Measurements from ENCODE around the gene PIAS4.
A peak's percentile ranks its signal among the peaks of the same experiment; 100 is the strongest.

Gene PIAS4

GRCh38 chr19:4077800-4078684 lies 70.5 kb downstream of the PIAS4 start:
- no peak for DNase-seq (ENCODE audit: low read depth)
- no peak for TF ChIP-seq CTCF (IDR thresholded peaks at IDR 0.05; ENCODE audit: low read length, missing control alignments)

GRCh38 chr19:4080473-4080872 lies 72.9 kb downstream of the PIAS4 start:
- no peak overlapping the region for H3K4me3 ChIP-seq (replicated peaks; ENCODE audit: low read depth, low read length)
- DNase-seq (ENCODE audit: low read depth) = no peak
- no peak for TF ChIP-seq CTCF (IDR thresholded peaks at IDR 0.05; ENCODE audit: low read length, missing control alignments)

More at GRCh38 chr19:4077800-4078684, 70.5 kb downstream of the PIAS4 start:
- H3K4me3 ChIP-seq (replicated peaks; ENCODE audit: low read depth, low read length) = peak overlapping the region; percentile 49

- no peak overlapping the region for H3K4me3 ChIP-seq (replicated peaks; ENCODE audit: low read depth, low read length)
- DNase-seq (ENCODE audit: low read depth) = no peak
- no peak for TF ChIP-seq CTCF (IDR thresholded peaks at IDR 0.05; ENCODE audit: low read length, missing control alignments)
These were observed 74.0 kb downstream of the PIAS4 start for GRCh38 chr19:4081441-4082129.

GRCh38 chr19:4082172-4082571 lies 74.6 kb downstream of the PIAS4 start:
- DNase-seq (ENCODE audit: low read depth) = no peak

GRCh38 chr19:4083677-4084546 lies 76.4 kb downstream of the PIAS4 start:
- TF ChIP-seq CTCF (IDR thresholded peaks at IDR 0.05; ENCODE audit: low read length, missing control alignments) = no peak
- H3K4me3 ChIP-seq (replicated peaks; ENCODE audit: low read depth, low read length) = no peak overlapping the region
- no peak for DNase-seq (ENCODE audit: low read depth)

More at GRCh38 chr19:4082172-4082571, 74.6 kb downstream of the PIAS4 start:
- TF ChIP-seq CTCF (IDR thresholded peaks at IDR 0.05; ENCODE audit: low read length, missing control alignments) = no peak
- no peak overlapping the region for H3K4me3 ChIP-seq (replicated peaks; ENCODE audit: low read depth, low read length)

GRCh38 chr19:4084547-4084877 lies 77.0 kb downstream of the PIAS4 start:
- no peak overlapping the region for H3K4me3 ChIP-seq (replicated peaks; ENCODE audit: low read depth, low read length)
- TF ChIP-seq CTCF (IDR thresholded peaks at IDR 0.05; ENCODE audit: low read length, missing control alignments) = no peak
- DNase-seq (ENCODE audit: low read depth) = no peak

Measured in fibroblast of pulmonary artery (primary cell).